SK-N-SH (cell line): ENCODE data around the gene ARHGEF18.

ENCODE experiments used
- POLR2AphosphoS5 ChIP-seq: IDR thresholded peaks from 2 replicates; pipeline ENCODE4 v1.6.1; 2012; ENCODE audit warnings: low read depth, low read length
- SIN3A ChIP-seq: IDR thresholded peaks from 2 replicates; pipeline ENCODE4 v1.6.1; 2012; ENCODE audit warnings: low read depth, mild to moderate bottlenecking, low read length, moderate library complexity, borderline replicate concordance

DNA sequence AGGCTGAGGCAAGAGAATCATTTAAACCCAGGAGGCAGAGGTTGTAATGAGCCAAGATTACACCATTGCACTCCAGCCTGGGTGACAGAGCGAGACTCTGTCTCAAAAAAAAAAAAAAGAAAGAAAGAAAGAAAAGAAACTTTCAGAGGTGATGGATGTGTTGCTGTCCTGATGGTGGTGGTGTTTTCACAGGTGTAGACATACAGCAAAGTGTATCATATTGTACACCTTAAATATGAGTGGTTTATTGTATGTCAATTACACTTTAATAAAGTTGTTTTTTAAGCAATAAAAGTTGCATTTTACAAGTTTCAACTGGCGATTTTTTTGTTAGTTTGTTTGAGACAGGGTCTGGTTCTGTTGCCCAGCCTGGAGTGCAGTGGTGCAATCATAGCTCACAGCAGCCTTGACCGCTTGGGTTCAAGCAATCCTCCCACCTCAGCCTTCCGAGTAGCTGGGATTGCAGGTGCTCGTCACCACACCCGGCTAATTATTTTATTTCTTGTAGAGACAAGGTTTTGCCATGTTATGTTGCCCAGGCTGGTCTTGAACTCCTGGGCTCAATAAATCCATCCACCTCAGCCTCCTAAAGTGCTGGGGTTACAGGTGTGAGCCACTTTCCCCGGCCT is 41.0 kb upstream of the ARHGEF18 start:
- no peak for TF ChIP-seq POLR2AphosphoS5
- no peak for TF ChIP-seq SIN3A
